Measurements from ENCODE around the gene SLC44A4. TPM values are rescaled to one million over a fixed set of nuclear protein-coding genes. Genes with fewer than 3 reads are reported as not detected.

The SLC44A4 gene
- total RNA-seq, 1 donor from 2014 or later, result 26.1 TPM

DNA sequence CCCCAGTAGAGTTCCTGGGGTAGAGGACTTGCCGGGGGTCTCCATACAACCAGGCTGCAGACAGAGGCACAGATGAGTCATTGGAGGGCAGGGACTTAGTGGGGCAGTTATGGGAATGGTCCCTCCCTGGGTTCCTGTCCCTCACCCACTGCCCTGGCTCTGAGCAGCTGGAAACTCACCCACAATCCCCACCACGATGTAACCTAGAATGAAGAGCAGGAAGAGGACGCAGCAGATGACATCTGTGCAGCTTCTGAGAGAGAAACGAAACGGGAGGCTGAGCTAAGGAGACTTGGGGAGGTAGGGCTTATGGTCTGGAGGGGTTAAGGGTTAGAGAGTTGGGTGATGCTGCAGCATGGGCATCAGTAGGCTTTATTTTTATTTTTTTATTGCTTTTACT, 2.9 kb downstream of the SLC44A4 start:
- H3K4me3 ChIP-seq (ENCODE audit: low read depth, low read length), result no peak overlapping the region
- TF ChIP-seq, protein P1, sequence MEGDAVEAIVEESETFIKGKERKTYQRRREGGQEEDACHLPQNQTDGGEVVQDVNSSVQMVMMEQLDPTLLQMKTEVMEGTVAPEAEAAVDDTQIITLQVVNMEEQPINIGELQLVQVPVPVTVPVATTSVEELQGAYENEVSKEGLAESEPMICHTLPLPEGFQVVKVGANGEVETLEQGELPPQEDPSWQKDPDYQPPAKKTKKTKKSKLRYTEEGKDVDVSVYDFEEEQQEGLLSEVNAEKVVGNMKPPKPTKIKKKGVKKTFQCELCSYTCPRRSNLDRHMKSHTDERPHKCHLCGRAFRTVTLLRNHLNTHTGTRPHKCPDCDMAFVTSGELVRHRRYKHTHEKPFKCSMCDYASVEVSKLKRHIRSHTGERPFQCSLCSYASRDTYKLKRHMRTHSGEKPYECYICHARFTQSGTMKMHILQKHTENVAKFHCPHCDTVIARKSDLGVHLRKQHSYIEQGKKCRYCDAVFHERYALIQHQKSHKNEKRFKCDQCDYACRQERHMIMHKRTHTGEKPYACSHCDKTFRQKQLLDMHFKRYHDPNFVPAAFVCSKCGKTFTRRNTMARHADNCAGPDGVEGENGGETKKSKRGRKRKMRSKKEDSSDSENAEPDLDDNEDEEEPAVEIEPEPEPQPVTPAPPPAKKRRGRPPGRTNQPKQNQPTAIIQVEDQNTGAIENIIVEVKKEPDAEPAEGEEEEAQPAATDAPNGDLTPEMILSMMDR (IDR thresholded peaks at IDR 0.05; ENCODE audit: insufficient read depth, low read length, poor library complexity, severe bottlenecking), result no peak
- DNase-seq (ENCODE audit: low read depth), result no peak
- H3K27me3 ChIP-seq (ENCODE audit: control insufficient read depth, insufficient read depth, low read length), result no peaks in the 10 kb centered on the region
- peaks cover 2% of the 10 kb centered on the region for H3K36me3 ChIP-seq (ENCODE audit: control insufficient read depth, insufficient read depth, low read length)

DNA sequence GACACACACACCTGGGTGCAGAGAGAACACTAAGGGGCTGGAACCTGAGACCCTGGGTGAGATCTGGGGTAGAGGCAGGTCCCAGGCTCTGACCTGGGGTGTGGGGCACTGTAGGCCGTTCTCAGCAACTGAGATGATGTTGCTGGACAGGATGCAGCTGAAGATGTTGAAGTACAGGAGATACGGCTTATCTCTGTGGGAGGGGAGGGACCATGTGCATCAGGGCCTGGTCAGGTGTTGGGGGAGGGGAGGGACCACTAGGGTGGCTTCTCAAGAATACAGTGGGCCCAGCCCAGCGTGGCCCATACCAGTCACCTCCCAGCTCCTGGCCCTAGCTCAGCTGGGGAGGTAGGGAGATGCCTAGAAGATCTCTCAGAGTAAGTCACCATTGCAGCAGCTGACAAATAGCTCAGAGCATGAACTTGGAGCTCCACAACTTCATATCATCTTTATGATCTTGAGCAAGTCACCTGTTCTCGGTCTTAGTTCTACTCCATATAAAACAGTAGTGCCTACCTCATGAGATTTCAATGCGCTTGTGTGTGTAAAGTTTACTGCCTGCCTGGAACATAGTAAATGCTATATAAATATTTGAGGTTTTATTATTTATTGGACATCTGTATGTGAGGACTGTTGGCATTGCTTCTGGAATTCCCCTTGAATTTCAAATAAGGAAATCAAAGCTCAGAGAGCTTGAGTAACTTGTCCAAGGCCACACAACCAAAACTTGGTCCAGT, 3.8 kb downstream of the SLC44A4 start:
- Histone ChIP-seq H3K27me3 (ENCODE audit: control insufficient read depth, insufficient read depth, low read length) (no peaks in the 10 kb centered on the region), H3K36me3 (ENCODE audit: control insufficient read depth, insufficient read depth, low read length) (peaks cover 2% of the 10 kb centered on the region), H3K4me3 (ENCODE audit: low read depth, low read length) (no peak overlapping the region)
- no peak for DNase-seq (ENCODE audit: low read depth)
- TF ChIP-seq, protein P1 (IDR thresholded peaks at IDR 0.05; ENCODE audit: insufficient read depth, low read length, poor library complexity, severe bottlenecking), result no peak

DNA sequence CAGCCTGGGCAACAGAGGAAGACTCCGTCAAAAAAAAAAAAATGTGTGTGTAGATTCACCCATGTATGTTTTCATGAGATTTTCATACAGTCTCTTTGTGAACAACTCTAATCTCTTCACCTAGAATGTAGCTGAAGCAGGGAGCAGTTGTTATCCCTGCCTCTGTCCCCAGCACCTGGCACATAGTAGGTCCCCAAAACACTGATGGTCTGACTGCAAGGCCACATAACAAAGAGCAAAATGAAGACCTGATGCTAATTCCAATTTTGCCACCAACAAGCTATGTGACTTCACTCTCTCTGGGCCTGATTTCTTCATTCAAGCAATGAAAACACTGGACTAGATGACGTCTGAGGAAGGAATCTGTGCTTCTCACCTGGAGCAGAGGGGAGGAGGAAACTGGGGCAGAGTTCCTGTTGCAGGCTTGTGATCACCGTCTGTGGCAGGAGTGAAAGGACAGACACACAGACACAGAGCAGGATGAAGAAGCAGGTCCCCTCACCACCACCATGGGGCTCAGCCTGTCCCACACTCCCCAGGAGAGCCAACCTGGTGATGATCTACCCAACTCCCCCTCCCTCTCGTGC, 4.6 kb downstream of the SLC44A4 start:
- Histone ChIP-seq H3K36me3 (ENCODE audit: control insufficient read depth, insufficient read depth, low read length) (no peaks in the 10 kb centered on the region), H3K27me3 (ENCODE audit: control insufficient read depth, insufficient read depth, low read length) (no peaks in the 10 kb centered on the region), H3K4me3 (ENCODE audit: low read depth, low read length) (no peak overlapping the region)
- TF ChIP-seq, protein P1 (IDR thresholded peaks at IDR 0.05; ENCODE audit: insufficient read depth, low read length, poor library complexity, severe bottlenecking), result no peak
- DNase-seq (ENCODE audit: low read depth), result no peak

DNA sequence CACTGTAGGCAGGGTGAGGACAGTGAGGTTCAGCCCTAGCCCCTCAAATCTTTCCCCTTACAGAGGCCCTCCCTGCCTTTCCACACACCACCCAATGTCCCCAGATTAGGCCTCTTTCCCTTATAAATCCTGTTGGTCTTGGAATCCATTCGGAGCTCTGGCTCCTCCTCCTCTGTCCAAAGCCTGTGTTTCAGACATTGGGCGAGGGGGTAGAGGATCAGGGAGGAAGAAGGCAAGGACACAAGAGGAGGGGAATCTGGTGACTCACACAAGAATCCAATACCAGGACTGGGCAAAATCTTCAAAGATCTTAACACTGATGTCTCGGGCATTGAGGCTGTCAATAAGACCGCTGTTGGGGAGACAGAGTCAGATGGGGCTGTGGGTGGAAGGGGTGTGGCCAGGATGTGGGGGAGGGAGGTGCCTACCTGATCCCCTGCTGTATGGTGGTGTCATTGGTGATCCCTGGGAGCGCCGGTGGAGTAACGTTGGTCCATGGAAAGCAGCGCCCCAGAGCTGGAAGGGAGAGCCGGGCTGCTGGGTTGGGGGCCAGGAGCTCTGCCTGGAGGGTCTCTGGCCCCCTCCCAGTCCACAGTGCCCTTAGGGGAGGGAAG, 7.6 kb downstream of the SLC44A4 start:
- no peak overlapping the region for H3K4me3 ChIP-seq (ENCODE audit: low read depth, low read length)
- no peaks in the 10 kb centered on the region for H3K36me3 ChIP-seq (ENCODE audit: control insufficient read depth, insufficient read depth, low read length)
- DNase-seq (ENCODE audit: low read depth), result no peak
- TF ChIP-seq, protein P1 (IDR thresholded peaks at IDR 0.05; ENCODE audit: insufficient read depth, low read length, poor library complexity, severe bottlenecking), result no peak
- H3K27me3 ChIP-seq (ENCODE audit: control insufficient read depth, insufficient read depth, low read length), result no peaks in the 10 kb centered on the region

DNA sequence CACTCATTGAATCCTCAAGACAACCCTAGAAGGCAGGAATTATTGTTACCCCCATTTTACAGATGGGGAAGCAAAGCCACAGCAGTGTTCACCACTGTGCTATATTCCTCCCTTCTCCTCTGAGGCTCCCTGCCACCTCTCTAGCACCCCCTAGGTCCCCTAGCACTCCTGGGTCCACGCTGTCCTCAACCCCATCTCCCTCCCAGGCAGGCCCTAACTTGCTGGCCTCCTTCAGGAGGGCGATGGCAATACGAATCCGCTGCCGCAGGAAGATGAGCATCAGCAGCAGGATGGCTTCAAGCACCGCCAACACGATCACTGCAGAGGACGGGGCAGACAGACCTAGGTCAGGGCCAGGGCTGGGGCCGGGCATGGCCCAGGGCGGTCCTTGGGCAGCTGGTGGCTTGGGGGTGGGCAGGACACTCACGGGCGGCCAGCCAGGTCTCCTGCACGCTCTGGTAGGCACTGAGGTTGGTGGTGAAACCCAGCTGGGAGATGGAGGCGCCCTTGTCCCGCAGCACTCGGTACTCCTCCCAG, 8.3 kb downstream of the SLC44A4 start:
- TF ChIP-seq, protein P1 (IDR thresholded peaks at IDR 0.05; ENCODE audit: insufficient read depth, low read length, poor library complexity, severe bottlenecking), result no peak

More for the DNA sequence above, 8.3 kb downstream of the SLC44A4 start:
- Histone ChIP-seq H3K36me3 (ENCODE audit: control insufficient read depth, insufficient read depth, low read length) (no peaks in the 10 kb centered on the region), H3K4me3 (ENCODE audit: low read depth, low read length) (no peak overlapping the region), H3K27me3 (ENCODE audit: control insufficient read depth, insufficient read depth, low read length) (no peaks in the 10 kb centered on the region)
- no peak for DNase-seq (ENCODE audit: low read depth)

All from kidney epithelial cell (primary cell).